CD4-positive, alpha-beta T cell (primary cell): ENCODE data around the gene MLLT10. TPM values are rescaled to one million over a fixed set of nuclear protein-coding genes. Genes with fewer than 3 reads are reported as not detected.
"Not testable (repeated sequence)": the region's sequence is repeated elsewhere in the genome, so short reads cannot be mapped to it uniquely, and the experiment has no call there.

ENCODE experiments used
- ATAC-seq: fragments of 200-7000 bp; cut with Tn5 transposase; one replicate; pipeline ENCODE4 v1.10.0; 2022; ENCODE audit warnings: mild to moderate bottlenecking; ENCODE audit not compliant: poor library complexity
- CTCF ChIA-PET: fragments of 350-600 bp; sonication (Branson Sonifier 250); formaldehyde crosslinking; loops from one replicate; lab custom pipeline; 2021; ENCODE audit warnings: antibody characterized with exemption, inconsistent platforms; lab: Charles Lee
- POLR2A ChIA-PET: fragments of 350-600 bp; sonication (Branson Sonifier 250); formaldehyde crosslinking; loops from one replicate; lab custom pipeline; 2021; ENCODE audit warnings: antibody characterized with exemption, inconsistent platforms; lab: Charles Lee
- DNase-seq, 14 experiments: peaks; one replicate each; pipeline ENCODE4 v3.0.0-alpha.2; 2013 to 2020; ENCODE audit warnings: mixed read lengths in 2 of 14
- H3K27ac ChIP-seq, 2 donors: one replicate each; pipeline versions ENCODE4 v1.5.1 to v1.7.0; 2013; ENCODE audit warnings: low read length in 2 of 2, low read depth in 1 of 2, mild to moderate bottlenecking in 1 of 2
- H3K27me3 ChIP-seq, 2 experiments: 1 replicate in 1 of 2; 2 replicates in 1 of 2; pipeline versions ENCODE4 v1.6.1 to v1.7.0; 2013; ENCODE audit warnings: low read length in 2 of 2, control low read depth in 1 of 2, mild to moderate bottlenecking in 1 of 2, moderate library complexity in 1 of 2; ENCODE audit not compliant: insufficient read depth in 2 of 2, control insufficient read depth in 1 of 2
- H3K36me3 ChIP-seq: one replicate; pipeline ENCODE4 v1.6.1; 2013; ENCODE audit warnings: low read length, control low read depth; ENCODE audit not compliant: insufficient read depth
- H3K4me1 ChIP-seq: one replicate; pipeline ENCODE4 v1.6.1; 2013; ENCODE audit warnings: low read length, control low read depth; ENCODE audit not compliant: insufficient read depth
- H3K4me3 ChIP-seq: one replicate; pipeline ENCODE4 v1.5.1; 2013; ENCODE audit warnings: mild to moderate bottlenecking, low read length, moderate library complexity
- H3K9me3 ChIP-seq, 2 experiments: 1 replicate in 1 of 2; 2 replicates in 1 of 2; pipeline versions ENCODE4 v1.6.1 to v1.7.0; 2013; ENCODE audit warnings: low read length in 2 of 2, mild to moderate bottlenecking in 2 of 2, control low read depth in 1 of 2, moderate library complexity in 1 of 2; ENCODE audit not compliant: control insufficient read depth in 1 of 2, insufficient read depth in 1 of 2
- H3K27ac Mint-ChIP-seq: one replicate; pipeline ENCODE4 v1.8.0; 2020; ENCODE audit warnings: mixed read lengths
- H3K27me3 Mint-ChIP-seq: one replicate; pipeline ENCODE4 v1.8.0; 2021; ENCODE audit warnings: mixed read lengths
- H3K36me3 Mint-ChIP-seq: one replicate; pipeline ENCODE4 v1.8.0; 2021; ENCODE audit warnings: low read depth, mixed read lengths
- H3K4me1 Mint-ChIP-seq: one replicate; pipeline ENCODE4 v1.8.0; 2021; ENCODE audit warnings: low read depth, mixed read lengths
- H3K4me3 Mint-ChIP-seq: one replicate; pipeline ENCODE4 v1.8.0; 2020; ENCODE audit warnings: mild to moderate bottlenecking, mixed read lengths
- H3K9me3 Mint-ChIP-seq: one replicate; pipeline ENCODE4 v1.8.0; 2020; ENCODE audit warnings: mixed read lengths
- intact Hi-C, 2 experiments: fragments of 100-400 bp; cut with DNase I in 1 of 2; cut with micrococcal nuclease in 1 of 2; formaldehyde crosslinking; loops; one replicate each; pipeline versions ENCODE4 v1.15.1 to v1.9.0; 2023 to 2025; cut with DNase I, micrococcal nuclease
- total RNA-seq, 174 experiments: library from RNA in 2 of 174; stranded (reverse) in 2 of 174; gene quantifications; one replicate each; pipeline ENCODE4 v1.2.3 and lab custom pipeline; 2021 to 2026
- TF ChIP-seq, protein P1 (sequence below): fragments of 200-600 bp; IDR thresholded peaks from one replicate; pipeline ENCODE4 v1.8.0; 2022; ENCODE audit warnings: antibody characterized with exemption, mild to moderate bottlenecking

The MLLT10 gene
- total RNA-seq, 2 experiments from 2014 or later = 46.0 to 64.1 TPM

DNA sequence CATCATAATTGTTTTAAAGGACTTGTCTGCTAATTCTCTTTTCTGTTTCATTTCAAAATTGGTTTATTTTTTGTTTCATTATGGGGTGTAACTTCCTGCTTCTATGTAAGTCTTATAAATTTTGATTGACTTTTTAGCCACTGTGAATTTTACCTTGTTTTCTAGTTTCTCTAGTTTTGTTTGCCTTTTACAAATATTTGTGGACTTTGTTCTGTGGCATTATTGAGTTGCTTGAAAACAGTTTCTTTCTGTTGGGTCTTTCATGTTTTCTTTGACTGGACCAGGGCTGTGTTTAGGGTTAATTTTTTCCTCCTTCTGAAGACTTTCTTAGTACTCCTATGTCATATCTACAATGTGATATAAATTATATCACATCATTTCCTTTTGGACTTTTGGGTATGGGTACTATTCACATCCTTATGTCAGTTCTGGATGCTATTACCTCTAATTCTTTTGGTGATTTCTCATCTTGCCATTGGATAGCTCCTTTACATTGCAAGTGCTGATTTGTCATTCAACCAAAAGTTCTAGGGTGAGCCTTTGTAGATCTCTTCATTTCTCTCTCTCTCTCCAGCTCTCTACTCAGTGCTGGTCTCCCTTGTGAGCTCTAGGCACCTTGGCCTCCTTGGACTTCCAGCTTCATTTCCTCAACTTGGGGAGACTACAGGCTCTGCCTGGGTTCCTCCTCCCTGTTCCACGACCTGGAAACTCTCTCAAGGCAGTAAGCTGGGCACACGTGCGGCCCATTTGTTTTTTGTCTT, 36.9 kb downstream of the MLLT10 start:
- ATAC-seq (no peak), DNase-seq (no peak)
- H3K4me3 Mint-ChIP-seq = no peak overlapping the region
- Histone ChIP-seq H3K27ac (no peak overlapping the region), H3K4me3 (no peak overlapping the region), H3K36me3 (peaks cover 7% of the 10 kb centered on the region), H3K27me3 (no peaks in the 10 kb centered on the region), H3K9me3 (no peaks in the 10 kb centered on the region), H3K4me1 (peaks cover 12% of the 10 kb centered on the region)
- H3K9me3 Mint-ChIP-seq = no peaks in the 10 kb centered on the region
- TF ChIP-seq, protein P1, sequence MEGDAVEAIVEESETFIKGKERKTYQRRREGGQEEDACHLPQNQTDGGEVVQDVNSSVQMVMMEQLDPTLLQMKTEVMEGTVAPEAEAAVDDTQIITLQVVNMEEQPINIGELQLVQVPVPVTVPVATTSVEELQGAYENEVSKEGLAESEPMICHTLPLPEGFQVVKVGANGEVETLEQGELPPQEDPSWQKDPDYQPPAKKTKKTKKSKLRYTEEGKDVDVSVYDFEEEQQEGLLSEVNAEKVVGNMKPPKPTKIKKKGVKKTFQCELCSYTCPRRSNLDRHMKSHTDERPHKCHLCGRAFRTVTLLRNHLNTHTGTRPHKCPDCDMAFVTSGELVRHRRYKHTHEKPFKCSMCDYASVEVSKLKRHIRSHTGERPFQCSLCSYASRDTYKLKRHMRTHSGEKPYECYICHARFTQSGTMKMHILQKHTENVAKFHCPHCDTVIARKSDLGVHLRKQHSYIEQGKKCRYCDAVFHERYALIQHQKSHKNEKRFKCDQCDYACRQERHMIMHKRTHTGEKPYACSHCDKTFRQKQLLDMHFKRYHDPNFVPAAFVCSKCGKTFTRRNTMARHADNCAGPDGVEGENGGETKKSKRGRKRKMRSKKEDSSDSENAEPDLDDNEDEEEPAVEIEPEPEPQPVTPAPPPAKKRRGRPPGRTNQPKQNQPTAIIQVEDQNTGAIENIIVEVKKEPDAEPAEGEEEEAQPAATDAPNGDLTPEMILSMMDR = no peak
- H3K4me1 Mint-ChIP-seq = peaks cover 65% of the 10 kb centered on the region
- POLR2A ChIA-PET = no interaction called here
- H3K27ac Mint-ChIP-seq = peak overlapping the region; percentile 1
- intact Hi-C loops = no loop called here
- H3K27me3 Mint-ChIP-seq = no peaks in the 10 kb centered on the region
- H3K36me3 Mint-ChIP-seq = peaks cover 69% of the 10 kb centered on the region
- CTCF ChIA-PET = no interaction called here

- CTCF ChIA-PET = no interaction called here
- H3K27ac Mint-ChIP-seq = no peak overlapping the region
- H3K4me1 Mint-ChIP-seq = peaks cover 64% of the 10 kb centered on the region
- ATAC-seq (no peak), DNase-seq (no peak)
- peaks cover 8% of the 10 kb centered on the region for H3K36me3 ChIP-seq
- H3K9me3 ChIP-seq = no peaks in the 10 kb centered on the region
- peaks cover 64% of the 10 kb centered on the region for H3K36me3 Mint-ChIP-seq
- no peak overlapping the region for H3K27ac ChIP-seq
- H3K4me3 ChIP-seq = no peak overlapping the region
- intact Hi-C loops = no loop called here
- H3K27me3 ChIP-seq = no peaks in the 10 kb centered on the region
- peaks cover 12% of the 10 kb centered on the region for H3K4me1 ChIP-seq
- TF ChIP-seq, protein P1 = no peak
- no peaks in the 10 kb centered on the region for H3K9me3 Mint-ChIP-seq
- no peaks in the 10 kb centered on the region for H3K27me3 Mint-ChIP-seq
- POLR2A ChIA-PET = no interaction called here
- H3K4me3 Mint-ChIP-seq = no peak overlapping the region
Measured at GRCh38 chr10:21572578-21572977, 38.5 kb downstream of the MLLT10 start.

- peaks cover 71% of the 10 kb centered on the region for H3K36me3 Mint-ChIP-seq
- not testable (repeated sequence) for H3K9me3 Mint-ChIP-seq
Measured at GRCh38 chr10:21574514-21574913, 40.5 kb downstream of the MLLT10 start.

DNA sequence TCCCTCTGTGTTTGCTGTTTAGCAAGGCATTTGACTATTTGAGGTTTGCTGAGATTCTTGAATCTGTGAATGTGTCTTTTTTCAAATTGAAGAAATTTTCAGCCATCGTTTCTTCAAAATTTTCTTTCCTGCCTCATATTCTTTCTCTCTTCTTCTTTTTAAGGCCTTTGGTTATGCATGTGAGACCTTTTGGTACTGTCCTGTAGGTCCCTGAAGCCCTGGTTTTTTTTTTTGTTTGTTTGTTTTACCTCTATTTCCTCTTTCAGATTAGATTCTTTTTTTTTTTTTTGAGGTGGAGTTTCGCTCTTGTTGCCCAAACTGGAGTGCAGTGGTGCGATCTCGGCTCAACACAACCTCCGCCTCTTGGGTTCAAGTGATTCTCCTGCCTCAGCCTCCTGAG, 45.3 kb downstream of the MLLT10 start:
- DNase-seq (no peak), ATAC-seq (no peak)
- H3K4me3 Mint-ChIP-seq = no peak overlapping the region
- ChIA-PET CTCF (no interaction called here), POLR2A (no interaction called here)
- intact Hi-C loops = no loop called here
- TF ChIP-seq, protein P1 = no peak
- no peak overlapping the region for H3K27ac ChIP-seq
- peaks cover 62% of the 10 kb centered on the region for H3K36me3 Mint-ChIP-seq
- H3K4me1 Mint-ChIP-seq = peaks cover 48% of the 10 kb centered on the region
- peaks cover 13% of the 10 kb centered on the region for H3K36me3 ChIP-seq
- H3K4me3 ChIP-seq = no peak overlapping the region
- H3K27me3 Mint-ChIP-seq = no peaks in the 10 kb centered on the region
- H3K9me3 Mint-ChIP-seq = peaks cover 6% of the 10 kb centered on the region
- peaks cover 8% of the 10 kb centered on the region for H3K4me1 ChIP-seq
- no peak overlapping the region for H3K27ac Mint-ChIP-seq
- no peaks in the 10 kb centered on the region for H3K27me3 ChIP-seq
- no peaks in the 10 kb centered on the region for H3K9me3 ChIP-seq

More at GRCh38 chr10:21574514-21574913, 40.5 kb downstream of the MLLT10 start:
- ATAC-seq, H3K27ac Mint-ChIP-seq, CTCF ChIA-PET, H3K9me3 ChIP-seq, POLR2A ChIA-PET, intact Hi-C loops, H3K27me3 Mint-ChIP-seq, DNase-seq, H3K4me3 ChIP-seq, H3K36me3 ChIP-seq, H3K27ac ChIP-seq, H3K4me3 Mint-ChIP-seq, H3K27me3 ChIP-seq: not testable (repeated sequence)
- peaks cover 12% of the 10 kb centered on the region for H3K4me1 ChIP-seq
- H3K4me1 Mint-ChIP-seq = peaks cover 64% of the 10 kb centered on the region

- H3K27me3 ChIP-seq, CTCF ChIA-PET, ATAC-seq, DNase-seq, H3K4me3 Mint-ChIP-seq, H3K9me3 Mint-ChIP-seq, H3K4me3 ChIP-seq, H3K27ac Mint-ChIP-seq, H3K27ac ChIP-seq, H3K9me3 ChIP-seq, POLR2A ChIA-PET, H3K27me3 Mint-ChIP-seq, intact Hi-C loops: not testable (repeated sequence)
- Histone ChIP-seq H3K4me1 (peaks cover 11% of the 10 kb centered on the region), H3K36me3 (peaks cover 12% of the 10 kb centered on the region)
- H3K36me3 Mint-ChIP-seq = peaks cover 58% of the 10 kb centered on the region
- H3K4me1 Mint-ChIP-seq = peaks cover 47% of the 10 kb centered on the region
Measured at GRCh38 chr10:21581421-21581834, 47.4 kb downstream of the MLLT10 start.
